Esophagus (tissue), 2 donors: ENCODE results near the gene TIMP3. TPM values are rescaled to one million over a fixed set of nuclear protein-coding genes. Genes with fewer than 3 reads are reported as not detected.

Experiments
- H3K27ac ChIP-seq, 2 donors: one replicate each; pipeline ENCODE4 v1.5.1; 2013; ENCODE audit warnings: low read depth in 2 of 2, mild to moderate bottlenecking in 2 of 2, inconsistent platforms in 1 of 2, low read length in 1 of 2, moderate library complexity in 1 of 2
- H3K27me3 ChIP-seq, 2 donors: one replicate each; pipeline ENCODE4 v1.6.1; 2013; ENCODE audit warnings: low read length in 2 of 2, control low read depth in 1 of 2, mild to moderate bottlenecking in 1 of 2; ENCODE audit not compliant: insufficient read depth in 2 of 2, control insufficient read depth in 1 of 2
- H3K36me3 ChIP-seq, 2 donors: one replicate each; pipeline ENCODE4 v1.6.1; 2013; ENCODE audit warnings: low read length in 1 of 2; ENCODE audit not compliant: control insufficient read depth in 2 of 2, insufficient read depth in 2 of 2
- H3K4me1 ChIP-seq, 2 donors: one replicate each; pipeline ENCODE4 v1.6.1; 2013; ENCODE audit warnings: low read length in 1 of 2; ENCODE audit not compliant: control insufficient read depth in 2 of 2, insufficient read depth in 2 of 2
- H3K4me3 ChIP-seq, 2 donors: one replicate each; pipeline ENCODE4 v1.5.1; 2013; ENCODE audit warnings: low read length in 2 of 2, mild to moderate bottlenecking in 2 of 2, low read depth in 1 of 2, moderate library complexity in 1 of 2
- H3K9me3 ChIP-seq, 2 donors: one replicate each; pipeline ENCODE4 v1.6.1; 2013; ENCODE audit warnings: mild to moderate bottlenecking in 2 of 2, low read depth in 1 of 2, low read length in 1 of 2, moderate library complexity in 1 of 2; ENCODE audit not compliant: control insufficient read depth in 2 of 2, insufficient read depth in 1 of 2
- WGBS, 2 donors: extraction: QIAGEN DNeasy Blood & Tissue Kit; methylation state at CpG; one replicate each; pipeline ENCODE4 v1.1.7; 2013; 5-methylcytosine and 5-hydroxymethylcytosine counted together
- polyA plus RNA-seq, 2 donors: library from polyadenylated mRNA; stranded (reverse); fragments of 200-250 nt; gene quantifications; one replicate each; pipeline ENCODE4 v1.2.3, GENCODE V29; 2013
- donor health status: healthy with polysubstance abuse.
- donor health status: Bipolar disorder and iron deficiency.

The TIMP3 gene
- polyA plus RNA-seq, 2 donors: 8.9 to 24.7 TPM

DNA sequence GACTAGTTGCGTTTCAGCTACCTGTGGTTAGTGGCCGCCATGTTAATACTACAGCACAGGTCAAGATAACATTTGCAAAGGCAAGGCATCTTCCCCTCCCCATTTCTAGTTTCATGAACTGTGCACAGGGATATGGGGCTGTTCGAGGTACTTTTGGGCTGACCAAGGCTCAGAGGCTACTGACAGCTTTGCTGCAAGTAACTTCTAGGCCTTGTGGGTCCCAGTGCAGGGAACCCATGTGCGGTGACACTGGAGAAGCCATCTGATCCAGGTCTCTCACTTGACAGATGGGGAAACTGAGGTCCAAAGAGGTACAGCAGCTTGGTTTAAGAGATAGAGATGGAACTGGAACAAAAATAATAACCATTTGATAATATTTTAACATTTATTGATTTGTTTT is 13.6 kb downstream of the TIMP3 start:
- no peak overlapping the region for H3K27ac ChIP-seq

DNA sequence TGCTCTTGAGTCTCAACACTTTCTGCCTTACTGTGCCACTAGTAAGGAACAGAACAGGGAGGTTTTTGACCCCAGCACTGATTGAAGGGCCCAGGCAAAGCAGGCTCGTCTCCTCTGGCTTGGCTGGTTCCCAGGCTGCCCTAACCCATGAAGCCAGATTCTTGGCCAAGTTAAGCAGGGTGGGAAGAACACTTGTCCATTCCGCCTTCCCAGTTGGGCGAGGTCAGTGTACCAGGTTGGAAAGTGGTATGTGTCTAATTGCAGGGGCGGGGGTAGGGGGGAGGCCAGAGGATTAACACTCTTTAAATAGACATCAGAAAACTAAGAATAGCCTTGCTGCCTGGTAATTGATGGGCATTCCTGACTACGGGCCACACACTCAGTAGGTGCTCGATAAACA is 14.4 kb downstream of the TIMP3 start:
- WGBS, 2 donors: 58 to 68% methylated on average over 6 of the region's 6 CpGs
- Histone ChIP-seq H3K9me3 (no peaks in the 10 kb centered on the region), H3K4me1 (peaks cover 5 to 11% of the 10 kb centered on the region in 2 donors), H3K27ac (no peak overlapping the region), H3K36me3 (peaks cover 0 to 2% of the 10 kb centered on the region in 2 donors), H3K27me3 (no peaks in the 10 kb centered on the region), H3K4me3 (no peak overlapping the region)

More for the DNA sequence above, 13.6 kb downstream of the TIMP3 start:
- H3K9me3 ChIP-seq: no peaks in the 10 kb centered on the region
- WGBS, 2 donors: 82 to 92% methylated on average over 4 of the region's 4 CpGs
- H3K27me3 ChIP-seq: no peaks in the 10 kb centered on the region
- no peak overlapping the region for H3K4me3 ChIP-seq
- peaks cover 0 to 2% of the 10 kb centered on the region in 2 donors for H3K36me3 ChIP-seq
- H3K4me1 ChIP-seq: peaks cover 5 to 6% of the 10 kb centered on the region in 2 donors

- Histone ChIP-seq H3K4me3 (no peak overlapping the region), H3K36me3 (peaks cover 0 to 2% of the 10 kb centered on the region in 2 donors), H3K27ac (no peak overlapping the region), H3K9me3 (no peaks in the 10 kb centered on the region), H3K27me3 (no peaks in the 10 kb centered on the region), H3K4me1 (peaks cover 3 to 11% of the 10 kb centered on the region in 2 donors)
- 79 to 82% methylated on average over 1 of the region's 1 CpG for WGBS, 2 donors
These were observed 15.7 kb downstream of the TIMP3 start for GRCh38 chr22:32817137-32817730.

DNA sequence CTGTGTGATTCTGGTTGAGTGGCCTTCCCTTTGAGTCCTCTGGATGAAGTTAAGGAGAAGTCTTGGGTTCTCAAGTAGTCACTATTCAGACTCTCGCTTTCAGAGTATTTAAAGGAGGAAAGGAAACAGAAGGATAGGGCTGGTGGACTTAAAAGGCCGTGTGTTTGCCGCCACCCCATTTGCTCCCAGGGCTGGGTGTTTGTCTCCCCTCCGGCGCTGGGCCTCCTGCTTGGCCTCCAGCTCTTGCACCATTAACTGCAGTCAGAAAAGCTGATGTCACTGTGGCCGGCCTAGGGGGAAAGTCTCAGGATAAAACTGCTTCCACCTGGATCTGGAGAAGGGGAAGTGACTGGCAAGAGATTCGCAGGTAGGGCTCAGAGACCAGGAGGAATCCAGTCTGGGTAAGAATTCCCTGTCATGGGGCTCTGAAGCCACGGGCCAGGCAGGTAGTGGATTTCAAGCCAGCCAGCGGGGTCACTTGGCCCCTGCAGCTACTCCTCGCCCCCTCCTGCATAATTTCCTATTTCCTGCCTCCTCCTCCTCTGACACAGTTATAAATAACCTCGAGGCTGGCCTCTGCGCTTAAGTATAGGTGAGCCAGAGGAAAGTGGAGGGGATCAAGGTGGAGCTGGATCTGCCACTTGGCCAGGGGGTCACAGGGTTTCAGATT is 17.1 kb downstream of the TIMP3 start:
- Histone ChIP-seq H3K9me3 (no peaks in the 10 kb centered on the region), H3K4me3 (no peak overlapping the region), H3K36me3 (peaks cover 0 to 3% of the 10 kb centered on the region in 2 donors), H3K27me3 (no peaks in the 10 kb centered on the region), H3K27ac (peak overlapping the region; percentile 21 to 44), H3K4me1 (peaks cover 3 to 11% of the 10 kb centered on the region in 2 donors)
- 69 to 76% methylated on average over 12 of the region's 12 CpGs for WGBS, 2 donors

DNA sequence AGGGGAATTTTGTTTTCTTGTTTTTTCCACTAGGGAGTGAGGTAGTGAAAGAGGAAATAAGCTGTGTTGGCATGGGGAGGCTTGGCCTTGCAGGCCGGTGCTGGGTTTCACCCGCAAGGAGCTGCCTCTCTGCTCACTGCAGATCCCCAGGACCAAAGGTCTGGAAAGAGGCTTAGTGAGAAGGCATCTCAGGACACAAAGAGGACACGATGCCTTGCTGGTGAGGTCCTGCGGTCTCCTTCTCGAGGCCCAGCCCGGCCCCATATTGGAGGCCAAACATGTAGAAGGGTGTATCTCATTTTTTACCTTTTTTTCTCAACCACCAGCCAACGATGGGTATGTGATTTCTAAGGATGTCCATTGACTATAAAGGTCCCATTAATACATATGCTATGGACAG is 17.6 kb downstream of the TIMP3 start:
- H3K4me1 ChIP-seq: peaks cover 3 to 11% of the 10 kb centered on the region in 2 donors
- H3K27me3 ChIP-seq: no peaks in the 10 kb centered on the region
- H3K36me3 ChIP-seq: peaks cover 0 to 3% of the 10 kb centered on the region in 2 donors
- H3K27ac ChIP-seq: peak overlapping the region in 1 of 2 donors; percentile 44
- H3K9me3 ChIP-seq: no peaks in the 10 kb centered on the region
- no peak overlapping the region for H3K4me3 ChIP-seq
- WGBS, 2 donors: 83 to 87% methylated on average over 7 of the region's 7 CpGs

DNA sequence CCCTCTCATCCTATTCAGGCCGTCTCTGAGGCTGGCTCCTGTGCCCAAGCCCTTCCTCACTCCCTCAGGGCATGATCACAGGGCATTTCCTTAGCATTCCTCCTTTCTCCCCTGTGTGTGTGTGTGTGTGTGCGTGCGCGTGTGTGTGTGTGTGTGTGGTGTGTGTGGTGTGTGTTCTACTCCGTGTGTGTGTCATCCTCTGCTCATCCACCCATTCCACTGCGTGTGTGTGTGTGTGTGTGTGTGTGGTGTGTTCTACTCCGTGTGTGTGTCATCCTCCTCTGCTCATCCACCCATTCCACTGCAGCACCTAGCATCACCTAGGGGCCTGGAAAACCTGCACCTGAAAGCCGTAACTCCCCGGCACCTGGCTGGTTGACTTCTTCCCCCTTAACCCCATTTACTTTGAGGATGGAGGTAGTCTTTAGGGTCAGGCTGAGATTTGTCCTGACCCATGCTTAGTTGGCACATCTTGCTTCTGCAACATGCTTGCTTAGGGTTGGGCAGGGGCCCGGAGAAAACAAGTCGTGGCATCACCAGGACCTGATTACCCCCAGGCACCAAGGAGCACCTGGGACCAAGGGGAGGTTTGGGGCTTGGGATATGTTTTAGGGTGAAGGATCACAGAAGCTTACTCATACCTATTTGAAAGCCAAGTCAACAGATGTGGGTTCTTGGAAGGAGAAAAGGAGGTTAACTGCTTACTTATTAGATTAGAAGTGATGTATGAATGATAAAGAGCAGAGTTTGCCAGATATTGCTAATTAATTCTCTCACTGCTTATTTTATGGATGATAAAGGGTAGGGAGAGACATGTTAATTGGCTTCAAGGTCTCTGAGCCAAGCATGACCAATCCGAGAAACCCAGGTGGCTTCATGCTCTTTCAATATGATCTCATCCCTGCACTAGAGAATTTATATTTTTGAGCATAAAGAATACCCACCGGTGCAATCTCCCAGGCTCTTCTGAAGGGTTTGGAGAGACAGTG is 18.9 kb downstream of the TIMP3 start:
- H3K4me1 ChIP-seq: peaks cover 3 to 11% of the 10 kb centered on the region in 2 donors

GRCh38 chr22:32822179-32822877 is 20.8 kb downstream of the TIMP3 start:
- no peaks in the 10 kb centered on the region for H3K27me3 ChIP-seq
- no peak overlapping the region for H3K27ac ChIP-seq
- no peak overlapping the region for H3K4me3 ChIP-seq
- H3K4me1 ChIP-seq: peaks cover under 1 to 12% of the 10 kb centered on the region in 2 donors
- H3K36me3 ChIP-seq: peaks cover 0 to 2% of the 10 kb centered on the region in 2 donors
- no peaks in the 10 kb centered on the region for H3K9me3 ChIP-seq
- WGBS, 2 donors: 71 to 77% methylated on average over 7 of the region's 7 CpGs

More for the DNA sequence above, 18.9 kb downstream of the TIMP3 start:
- Histone ChIP-seq H3K27me3 (no peaks in the 10 kb centered on the region), H3K27ac (no peak overlapping the region), H3K9me3 (no peaks in the 10 kb centered on the region), H3K4me3 (no peak overlapping the region), H3K36me3 (peaks cover 0 to 2% of the 10 kb centered on the region in 2 donors)
- 51 to 56% methylated on average over 13 of the region's 13 CpGs for WGBS, 2 donors

- no peaks in the 10 kb centered on the region for H3K9me3 ChIP-seq
- peaks cover 0 to 2% of the 10 kb centered on the region in 2 donors for H3K36me3 ChIP-seq
- WGBS, 2 donors: 66 to 78% methylated on average over 10 of the region's 10 CpGs
- no peak overlapping the region for H3K4me3 ChIP-seq
- H3K4me1 ChIP-seq: peaks cover 4 to 16% of the 10 kb centered on the region in 2 donors
- H3K27ac ChIP-seq: peak overlapping the region in 1 of 2 donors; percentile 28
- no peaks in the 10 kb centered on the region for H3K27me3 ChIP-seq
These were observed 21.7 kb downstream of the TIMP3 start for GRCh38 chr22:32823024-32823730.
